Measurements from ENCODE around the gene DOCK3.
"Not testable (repeated sequence)": the region's sequence is repeated elsewhere in the genome, so short reads cannot be mapped to it uniquely, and the experiment has no call there.

The DOCK3 gene

DNA sequence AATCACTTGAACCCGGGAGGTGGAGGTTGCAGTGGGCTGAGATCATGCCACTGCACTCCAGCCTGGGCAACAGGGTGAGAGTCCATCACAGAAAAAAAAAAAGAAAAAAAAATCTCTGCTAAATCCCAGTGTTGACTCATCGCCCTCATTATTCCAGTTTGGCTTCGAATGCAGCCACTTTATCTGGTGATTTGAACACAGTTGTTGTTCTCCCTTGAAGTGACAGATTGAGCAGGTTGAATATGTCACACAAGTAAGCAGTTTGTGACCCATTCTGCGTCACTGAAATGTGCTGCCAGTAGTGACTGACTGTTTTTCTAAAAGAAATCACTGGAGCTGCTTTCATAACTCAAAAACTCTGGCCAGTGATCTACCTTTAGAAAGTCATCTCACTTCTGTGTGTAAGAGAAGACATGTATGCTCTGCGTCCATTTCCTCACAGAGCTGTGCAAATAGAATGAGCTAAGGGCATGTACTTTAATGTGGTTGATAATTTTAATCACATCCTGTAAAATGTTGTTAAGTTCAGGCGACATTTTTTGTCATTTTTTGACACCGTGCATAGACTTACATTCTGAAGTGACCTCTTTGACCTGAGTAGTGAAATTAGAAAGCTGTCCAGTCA is 12.5 kb downstream of the DOCK3 start:
- DNase-seq, result no peak

DNA sequence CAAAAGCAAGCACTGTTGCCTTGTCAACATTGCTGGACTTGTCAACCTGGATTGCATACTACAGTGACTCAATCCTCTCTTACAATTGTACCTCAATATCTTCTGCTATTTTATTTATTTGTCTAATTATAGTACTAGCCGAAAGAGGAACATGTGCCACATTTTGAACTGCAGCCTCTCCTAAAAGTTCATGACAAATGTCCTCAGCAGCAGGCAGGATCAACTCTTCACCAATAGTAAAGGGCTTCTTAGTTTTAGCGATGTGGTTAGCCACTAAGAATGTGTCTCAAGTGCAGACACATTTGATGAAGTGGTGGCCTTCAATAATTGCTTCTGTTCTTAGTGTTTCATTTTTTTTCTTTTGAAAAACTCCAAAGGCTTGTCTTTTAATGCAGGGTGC is 13.2 kb downstream of the DOCK3 start:
- no peak for DNase-seq

DNA sequence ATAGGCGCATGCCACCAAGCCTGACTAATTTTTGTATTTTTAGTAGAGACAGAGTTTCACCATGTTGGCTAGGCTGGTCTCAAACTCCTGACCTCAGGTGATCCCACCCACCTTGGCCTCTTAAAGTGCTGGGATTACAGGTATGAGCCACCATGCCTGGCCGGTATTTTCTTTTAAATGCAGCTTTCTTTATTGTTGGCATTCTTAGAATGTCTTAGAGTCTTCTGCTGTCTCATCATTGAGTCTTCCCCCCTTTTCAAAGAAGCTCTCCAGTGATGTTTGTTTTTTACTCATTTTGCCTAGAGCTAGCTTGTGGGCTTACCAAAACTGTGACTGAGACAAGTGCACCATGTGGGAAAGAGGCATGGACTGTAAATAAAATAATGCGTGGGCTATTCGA is 13.9 kb downstream of the DOCK3 start:
- not testable (repeated sequence) for DNase-seq

DNA sequence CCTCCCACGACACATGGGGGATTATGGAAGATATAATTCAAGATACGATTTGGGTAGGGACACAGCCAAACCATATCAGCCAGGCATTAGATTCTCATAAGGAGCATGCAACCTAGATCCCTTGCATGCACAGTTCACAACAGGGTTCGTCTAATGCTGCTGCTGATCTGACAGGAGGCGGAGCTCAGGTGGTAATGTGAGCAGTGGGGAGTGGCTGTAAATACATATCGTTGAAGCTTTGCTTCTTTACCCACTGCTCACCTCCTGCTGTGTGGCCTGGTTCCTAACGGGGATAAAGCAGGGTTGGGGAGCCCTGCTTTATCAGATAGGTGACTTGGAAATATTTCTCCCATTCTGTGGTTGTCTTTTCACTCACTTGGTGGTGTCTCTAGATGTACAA is 14.8 kb downstream of the DOCK3 start:
- no peak for DNase-seq

DNA sequence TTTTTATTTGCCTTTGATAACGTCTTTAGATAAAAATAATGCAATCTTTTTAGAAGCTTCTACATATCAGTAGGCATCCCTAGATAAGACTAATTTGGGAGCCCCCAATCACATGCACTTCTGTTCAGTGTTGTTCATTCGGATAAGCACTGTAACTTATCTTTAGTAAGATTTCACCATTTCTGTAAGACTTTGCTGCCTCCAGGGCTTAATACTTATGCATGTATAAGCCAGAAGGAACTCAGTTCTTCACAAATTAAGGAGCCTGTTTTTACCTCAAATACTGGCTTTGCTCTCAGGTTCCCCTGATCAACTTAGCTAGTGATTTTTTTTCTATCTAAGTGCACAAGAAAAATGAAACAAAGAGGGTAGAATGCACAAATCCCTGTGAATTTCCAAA is 20.3 kb downstream of the DOCK3 start:
- no peak for DNase-seq

DNA sequence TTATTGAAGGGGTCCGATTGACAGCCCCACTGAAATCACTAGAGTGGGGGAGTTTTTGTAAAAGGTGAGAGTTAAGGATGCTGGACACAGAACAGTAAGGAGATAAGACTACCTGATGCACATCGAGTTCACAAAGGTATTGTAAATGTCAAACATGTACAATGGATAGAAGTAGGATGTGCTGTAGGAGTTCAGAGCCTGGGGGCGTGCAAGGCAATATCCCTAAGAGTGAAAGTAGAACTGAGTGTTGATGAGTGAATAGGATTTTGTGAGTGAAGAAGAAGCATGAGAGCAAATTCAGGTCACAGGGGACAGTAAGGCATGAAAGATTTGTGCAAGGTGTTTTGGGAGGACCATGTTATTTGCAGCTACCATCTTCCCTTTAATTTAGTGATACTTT is 21.5 kb downstream of the DOCK3 start:
- DNase-seq, result no peak

DNA sequence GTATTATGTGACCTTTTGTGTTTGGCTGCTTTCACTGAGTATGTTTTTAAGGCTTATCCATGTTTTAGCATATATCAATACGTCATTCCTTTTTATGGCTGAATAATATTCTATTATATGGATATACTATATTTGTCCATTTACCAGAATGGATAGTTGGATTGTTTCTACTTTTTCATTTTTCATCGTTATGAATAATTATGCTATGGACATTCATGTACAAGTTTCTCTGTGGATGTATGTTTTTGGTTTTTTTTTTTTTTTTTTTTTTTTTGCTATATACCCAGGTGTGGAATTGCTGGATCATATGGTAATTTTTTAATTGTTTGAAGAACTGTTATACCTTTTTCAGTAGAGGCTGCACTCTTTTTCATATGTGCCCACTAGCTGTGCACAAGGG is 23.5 kb downstream of the DOCK3 start:
- no peak for DNase-seq

DNA sequence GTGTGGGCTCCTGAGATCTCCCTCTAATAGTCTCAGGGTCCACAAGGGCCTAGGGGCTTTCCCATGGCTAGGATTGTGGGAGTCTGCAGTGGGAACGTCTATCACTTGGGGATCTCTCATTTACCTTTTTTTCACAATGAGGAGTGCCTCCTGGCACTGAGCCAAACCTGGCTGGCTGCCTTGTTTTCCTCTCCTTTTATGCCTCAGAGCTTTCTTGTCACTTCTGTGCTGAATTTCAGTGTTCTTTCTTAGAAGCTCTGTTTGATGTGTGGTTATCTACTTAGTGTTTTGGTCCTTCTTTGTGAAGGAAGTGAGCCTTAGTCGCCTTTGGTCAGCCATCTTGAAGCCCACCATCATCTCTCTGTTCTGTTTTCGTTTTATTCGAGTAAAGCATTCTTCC is 33.9 kb downstream of the DOCK3 start:
- DNase-seq, result no peak

DNA sequence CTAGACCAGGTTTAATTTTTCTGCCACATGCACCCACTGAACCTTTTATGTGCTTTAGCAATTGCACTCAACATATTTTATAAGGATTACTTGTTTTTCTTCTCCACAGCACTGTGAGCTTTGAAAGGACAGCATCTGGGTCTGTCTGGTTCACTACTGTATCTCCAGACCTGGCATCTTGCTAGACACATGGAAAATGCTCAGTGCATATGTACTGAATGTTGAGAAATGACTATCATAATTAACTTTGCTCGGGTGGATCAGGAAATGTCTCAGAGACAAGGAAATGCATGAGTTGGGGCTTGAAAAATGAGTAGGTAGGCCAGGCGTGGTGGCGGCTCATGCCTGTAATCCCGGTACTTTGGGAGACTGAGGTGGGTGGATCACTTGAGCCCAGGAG is 40.2 kb downstream of the DOCK3 start:
- DNase-seq, result peak; percentile 11

DNA sequence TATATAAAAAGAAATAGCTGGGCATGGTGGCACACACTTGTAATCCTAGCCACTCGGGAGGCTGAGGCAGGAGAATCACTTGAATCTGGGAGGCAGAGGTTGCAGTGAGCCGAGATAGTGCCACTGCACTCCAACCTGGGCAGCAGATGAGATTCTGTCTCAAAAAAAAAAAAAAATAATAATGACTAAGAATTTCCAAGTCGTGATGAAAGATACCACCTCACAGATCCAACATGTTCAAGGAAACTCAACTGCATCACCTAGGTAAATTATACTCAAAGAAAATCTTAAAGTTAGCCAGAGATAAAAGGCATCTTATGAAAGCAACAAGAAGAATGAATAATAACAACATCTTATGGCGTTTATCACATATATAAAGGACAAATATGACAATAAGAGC is 50.1 kb downstream of the DOCK3 start:
- DNase-seq, result no peak

DNA sequence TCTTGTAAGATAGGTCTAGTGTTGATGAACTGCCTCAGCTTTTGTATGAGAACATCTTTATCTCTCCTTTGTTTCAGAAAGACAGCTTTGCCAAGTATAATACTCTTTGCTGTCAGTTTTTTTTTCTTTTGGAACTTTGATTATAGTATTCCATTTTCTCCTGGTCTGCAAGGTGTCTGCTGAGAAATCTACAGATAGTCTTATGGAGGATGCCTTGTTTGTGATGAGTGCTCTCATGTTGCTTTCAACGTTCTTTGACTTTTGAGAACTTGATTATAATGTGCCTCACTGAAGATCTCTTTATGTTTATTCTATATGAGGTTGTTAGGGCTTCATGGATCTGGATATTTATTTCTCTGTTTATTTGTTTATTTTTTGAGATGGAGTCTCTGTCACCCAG is 60.3 kb downstream of the DOCK3 start:
- no peak for DNase-seq

DNA sequence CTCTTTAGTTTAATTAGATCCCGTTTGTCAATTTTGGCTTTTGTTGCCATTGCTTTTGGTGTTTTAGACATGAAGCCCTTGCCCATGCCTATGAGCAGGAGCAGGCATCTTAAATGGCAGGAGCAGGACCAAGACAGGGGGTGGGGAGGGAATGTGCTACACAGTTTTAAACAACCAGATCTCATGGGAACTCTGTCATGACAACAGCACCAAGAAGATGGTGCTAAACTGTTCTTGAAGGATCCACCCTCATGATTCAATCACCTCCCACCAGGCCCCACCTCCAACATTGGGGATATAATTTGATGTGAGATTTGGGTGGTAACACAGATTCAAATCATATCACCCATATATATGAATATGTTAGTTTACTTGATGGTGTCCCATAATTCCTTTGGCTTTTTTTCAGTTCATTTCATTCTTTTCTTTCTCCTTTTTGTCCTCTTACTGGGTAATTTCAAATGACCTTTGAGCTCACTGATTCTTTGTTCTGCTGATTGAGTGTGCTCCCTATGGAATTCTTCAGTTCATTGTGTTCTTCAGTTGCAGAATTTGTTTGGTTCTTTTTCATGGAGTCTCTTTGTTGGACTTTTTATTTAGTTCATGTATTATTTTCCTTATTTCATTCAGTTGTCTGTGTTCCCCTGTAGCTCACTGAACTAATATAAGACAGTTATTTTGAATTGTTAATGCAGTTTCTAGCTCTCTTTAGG is 62.6 kb downstream of the DOCK3 start:
- DNase-seq, result no peak

DNA sequence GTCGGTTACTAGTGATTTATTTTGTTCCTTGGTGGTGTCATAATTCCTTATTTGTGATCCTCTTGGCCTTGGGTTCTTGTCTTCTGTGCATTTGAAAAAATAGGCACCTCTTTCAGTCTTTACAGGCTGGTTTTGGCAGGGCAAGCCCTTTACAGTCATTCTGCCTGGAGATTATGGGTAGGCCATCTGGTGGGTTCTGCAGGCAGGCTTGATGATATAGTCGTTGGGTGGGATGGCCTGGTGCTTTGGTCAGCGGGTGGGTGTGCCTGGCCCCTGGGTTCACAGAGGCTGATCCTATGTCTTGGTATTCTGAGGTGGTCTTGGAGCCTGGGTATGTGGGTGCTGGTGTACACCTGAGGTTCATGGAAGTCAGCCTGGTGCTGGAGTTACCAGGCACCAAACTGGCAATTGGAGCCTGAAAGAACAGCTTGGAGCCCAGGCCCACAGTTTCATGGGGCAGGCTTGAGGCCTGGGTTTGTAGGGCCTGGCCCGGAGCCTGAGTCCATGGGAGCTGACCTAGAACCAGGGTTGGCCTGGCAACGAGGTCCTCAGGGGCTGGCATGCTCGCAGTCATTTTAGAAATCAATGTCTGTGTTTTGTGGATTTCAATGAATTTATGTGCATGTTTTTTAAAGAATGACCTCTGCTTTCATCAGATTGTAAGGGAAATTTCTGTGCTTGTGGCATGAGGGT is 63.3 kb downstream of the DOCK3 start:
- DNase-seq, result no peak

DNA sequence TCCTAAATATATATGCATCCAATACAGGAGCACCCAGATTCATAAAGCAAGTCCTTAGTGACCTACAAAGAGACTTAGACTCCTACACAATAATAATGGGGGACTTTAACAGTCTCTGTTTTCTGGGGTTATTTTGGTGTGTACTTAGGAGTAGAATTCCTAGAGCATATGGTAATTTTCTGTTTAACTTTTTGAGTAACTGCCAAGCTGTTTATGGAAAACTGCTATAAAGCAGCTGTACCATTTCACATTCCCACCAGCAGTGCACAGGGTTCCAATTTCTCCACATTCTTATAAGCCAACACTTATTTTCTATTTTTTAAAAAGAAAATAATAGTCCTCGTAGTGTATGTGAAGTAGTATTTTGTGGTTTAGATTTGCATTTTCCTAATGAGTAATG is 68.9 kb downstream of the DOCK3 start:
- no peak for DNase-seq

DNA sequence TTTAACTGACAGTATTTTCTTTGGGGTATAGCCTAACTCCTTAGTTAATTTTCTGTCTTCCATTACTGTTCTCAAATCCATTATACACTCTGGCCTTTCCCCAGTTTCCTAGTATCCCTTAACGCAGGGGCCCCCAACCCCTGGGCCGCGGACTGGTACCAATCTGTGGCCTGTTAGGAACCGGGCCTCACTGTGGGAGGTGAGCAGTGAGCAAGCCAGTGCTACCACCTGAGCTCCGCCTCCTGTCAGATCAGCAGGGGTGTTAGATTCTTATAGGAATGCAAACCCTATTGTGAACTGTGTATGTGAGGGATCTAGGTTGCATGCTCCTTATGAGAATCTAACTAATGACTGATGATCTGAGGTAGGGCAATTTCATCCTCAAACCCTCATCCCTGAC is 75.1 kb downstream of the DOCK3 start:
- no peak for DNase-seq

DNA sequence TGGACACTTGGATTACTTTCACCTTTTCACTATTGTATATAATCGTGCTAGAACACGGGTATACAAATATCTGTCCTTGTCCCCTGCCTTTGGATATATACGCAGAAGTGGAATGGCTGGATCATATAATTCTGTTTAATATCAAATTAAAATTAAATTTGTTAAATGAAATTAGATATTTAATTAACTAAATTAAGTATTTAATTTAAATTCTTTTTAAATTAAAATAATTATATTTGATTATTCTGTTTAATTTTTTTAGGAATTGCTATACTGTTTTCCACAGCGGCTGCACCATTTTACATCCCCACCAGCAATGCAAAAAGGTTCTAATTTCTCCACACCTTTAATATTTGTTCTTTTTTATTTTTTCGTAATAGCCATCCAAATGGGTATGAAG is 84.3 kb downstream of the DOCK3 start:
- no peak for DNase-seq

DNA sequence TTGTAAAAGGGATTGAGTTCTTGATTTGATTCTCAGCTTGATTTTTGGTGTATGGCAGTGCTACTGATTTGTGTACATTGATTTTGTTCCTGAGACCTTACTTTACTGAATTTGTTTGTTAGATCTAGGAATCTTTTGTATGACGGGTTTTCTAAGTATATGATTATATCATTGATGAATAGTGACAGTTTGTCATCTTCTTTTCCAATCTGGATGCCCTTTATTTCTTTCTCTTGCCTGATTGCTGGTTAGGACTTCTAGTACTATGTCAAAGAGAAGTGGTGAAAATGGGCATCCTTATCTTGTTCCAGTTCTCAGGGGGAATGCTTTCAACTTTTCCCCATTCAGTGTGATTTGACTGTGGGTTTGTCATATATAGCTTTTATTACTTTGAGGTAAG is 103.0 kb downstream of the DOCK3 start:
- DNase-seq, result no peak

DNA sequence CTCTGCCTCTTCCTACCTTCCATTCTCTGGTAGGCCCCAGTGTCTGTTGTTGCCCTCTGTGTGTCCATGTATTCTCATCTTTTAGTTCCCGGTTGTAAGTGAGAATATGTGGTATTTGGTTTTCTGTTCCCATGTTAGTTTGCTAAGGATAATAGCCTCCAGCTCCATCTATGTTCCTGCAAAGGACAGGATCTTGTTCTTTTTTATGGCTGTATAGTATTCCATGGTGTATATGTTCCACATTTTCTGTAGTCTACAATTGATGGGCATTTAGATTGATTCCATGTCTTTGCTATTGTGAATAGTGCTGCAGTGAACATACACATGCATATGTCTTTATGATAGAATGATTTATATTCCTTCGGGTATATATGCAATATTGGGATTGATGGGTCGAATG is 107.0 kb downstream of the DOCK3 start:
- not testable (repeated sequence) for DNase-seq

DNA sequence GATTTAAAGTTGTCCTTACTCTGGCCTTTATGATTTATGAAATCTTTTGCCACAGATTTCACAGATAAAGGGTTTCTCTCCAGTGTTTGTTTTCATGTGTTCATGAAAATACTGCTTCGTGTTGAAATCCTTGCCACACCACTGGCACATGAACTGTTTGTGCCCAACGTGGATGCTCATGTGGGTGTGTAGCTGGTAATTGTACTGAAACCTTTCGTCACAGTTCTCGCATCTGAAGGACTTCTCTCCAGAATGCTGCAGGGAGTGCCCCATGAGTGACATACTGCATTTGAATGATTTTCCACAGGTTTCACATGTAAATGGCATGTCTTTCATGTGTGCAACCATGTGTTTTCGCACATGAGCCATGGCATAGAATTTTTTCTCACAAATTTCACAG is 111.9 kb downstream of the DOCK3 start:
- DNase-seq, result no peak

DNA sequence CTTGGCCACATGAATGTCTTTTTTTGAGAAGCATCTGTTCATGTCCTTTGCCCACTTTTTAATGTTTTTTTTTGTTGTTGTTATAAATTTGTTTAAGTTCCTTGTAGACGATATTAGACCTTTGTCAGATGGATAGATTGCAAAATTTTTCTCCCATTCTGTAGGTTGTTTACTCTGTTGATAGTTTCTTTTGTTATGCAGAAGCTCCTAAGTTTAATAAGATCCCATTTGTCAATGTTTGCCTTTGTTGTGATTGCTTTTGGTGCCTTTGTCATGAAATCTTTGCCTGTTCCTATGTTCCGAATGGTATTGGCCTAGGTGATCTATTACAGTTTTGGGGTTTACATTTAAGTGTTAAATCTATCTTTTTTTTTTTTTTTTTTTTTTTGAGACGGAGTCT is 116.2 kb downstream of the DOCK3 start:
- not testable (repeated sequence) for DNase-seq

DNA sequence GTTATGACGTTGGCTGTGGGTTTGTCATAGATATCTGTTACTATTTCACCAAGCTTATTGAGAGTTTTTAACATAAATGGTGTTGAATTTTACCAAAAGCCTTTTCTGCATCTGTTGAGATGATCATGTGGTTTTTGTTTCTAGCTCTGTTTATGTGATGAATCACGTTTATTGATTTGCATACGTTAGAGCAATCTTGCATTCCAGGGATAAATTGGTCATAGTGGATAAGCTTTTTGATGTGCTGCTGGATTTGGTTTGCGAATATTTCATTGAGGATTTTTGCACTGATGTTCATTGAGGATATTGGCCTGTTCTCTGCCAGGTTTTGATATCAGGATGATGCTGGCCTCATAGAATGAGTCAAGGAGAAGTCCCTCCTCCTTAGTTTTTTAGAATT is 117.8 kb downstream of the DOCK3 start:
- no peak for DNase-seq

DNA sequence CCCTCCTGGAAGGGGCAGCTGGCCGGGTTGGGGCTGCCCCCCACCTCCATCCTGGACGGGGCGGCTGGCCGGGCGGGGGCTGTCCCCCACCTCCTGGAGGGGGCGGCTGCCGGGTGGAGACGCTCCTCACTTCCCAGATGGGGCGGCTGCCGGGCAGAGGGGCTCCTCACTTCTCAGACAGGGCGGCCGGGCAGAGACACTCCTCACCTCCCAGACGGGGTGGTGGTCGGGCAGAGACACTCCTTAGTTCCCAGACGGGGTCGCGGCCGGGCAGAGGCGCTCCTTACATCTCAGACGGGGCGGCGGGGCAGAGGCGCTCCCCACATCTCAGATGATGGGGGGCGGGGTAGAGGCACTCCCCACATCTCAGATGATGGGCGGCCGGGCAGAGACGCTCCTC is 129.1 kb downstream of the DOCK3 start:
- not testable (repeated sequence) for DNase-seq

DNA sequence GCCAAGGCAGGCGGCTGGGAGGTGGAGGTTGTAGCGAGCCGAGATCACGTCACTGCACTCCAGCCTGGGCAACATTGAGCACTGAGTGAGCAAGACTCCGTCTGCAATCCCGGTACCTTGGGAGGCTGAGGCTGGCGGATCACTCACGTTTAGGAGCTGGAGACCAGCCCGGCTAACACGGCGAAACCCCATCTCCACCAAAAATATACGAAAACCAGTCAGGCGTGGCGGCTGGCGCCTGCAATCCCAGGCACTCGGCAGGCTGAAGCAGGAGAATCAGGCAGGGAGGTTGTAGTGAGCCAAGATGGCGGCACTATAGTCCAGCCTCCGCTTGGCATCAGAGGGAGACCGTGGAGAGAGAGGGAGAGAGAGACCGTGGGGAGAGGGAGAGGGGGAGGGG is 129.6 kb downstream of the DOCK3 start:
- DNase-seq, result not testable (repeated sequence)

DNA sequence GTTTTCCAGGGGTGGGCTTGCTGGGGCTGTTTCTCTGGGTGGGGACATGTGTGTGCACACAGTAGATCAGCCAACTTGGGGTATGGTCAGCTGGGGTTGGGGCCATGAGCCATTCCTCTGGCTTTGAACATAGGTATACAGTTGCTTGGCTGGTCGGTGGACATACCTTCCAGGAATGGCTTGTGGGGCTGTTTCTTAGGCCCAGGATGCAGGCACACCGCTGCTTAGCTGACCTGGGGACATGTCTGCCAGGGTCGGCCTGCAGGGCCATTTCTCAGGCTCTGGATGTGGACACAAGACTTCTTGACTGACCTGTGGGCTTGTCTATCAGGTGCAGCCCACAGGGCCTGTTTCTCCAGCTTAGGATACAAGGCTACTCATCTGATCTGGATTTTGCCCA is 130.6 kb downstream of the DOCK3 start:
- no peak for DNase-seq

DNA sequence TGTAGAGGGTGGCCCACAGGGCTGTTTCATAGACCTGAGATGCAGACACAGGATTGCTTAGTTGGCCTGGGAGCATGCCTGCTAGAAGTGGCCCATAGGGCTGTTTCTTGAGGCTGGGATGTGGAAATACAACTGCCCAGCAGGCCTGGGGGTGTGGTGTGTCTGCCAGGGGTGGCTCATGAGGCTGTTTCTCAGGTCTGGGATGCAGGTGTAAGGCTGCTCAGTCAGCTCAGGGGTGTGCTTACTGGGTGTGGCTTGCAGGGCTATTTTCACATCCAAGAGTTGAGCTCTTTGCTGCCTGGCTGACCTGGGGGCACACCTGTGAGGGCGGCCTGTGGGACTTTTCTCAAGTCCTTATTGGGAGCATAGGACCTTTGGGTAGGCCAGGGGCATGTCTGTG is 131.3 kb downstream of the DOCK3 start:
- DNase-seq, result no peak

All from NCI-H510A treated with DMSO at 0.1 percent for 48 hours (cell line).